HG03064 (cell line): ENCODE data around the gene LPIN2.
"Not testable (repeated sequence)": the region's sequence is repeated elsewhere in the genome, so short reads cannot be mapped to it uniquely, and the experiment has no call there.

Source experiments
- ATAC-seq: cut with Tn5 transposase; IDR thresholded peaks from one replicate; pipeline ENCODE4 v1.9.1; 2021; ENCODE audit warnings: low read depth; ENCODE audit not compliant: unreplicated experiment

LPIN2 gene

GRCh38 chr18:3008541-3008940 lies 4.4 kb downstream of the LPIN2 start:
- no peak for ATAC-seq

- no peak for ATAC-seq
Measured at GRCh38 chr18:3007491-3007890, 5.5 kb downstream of the LPIN2 start.

GRCh38 chr18:3005462-3005861 lies 7.5 kb downstream of the LPIN2 start:
- no peak for ATAC-seq

- ATAC-seq, result not testable (repeated sequence)
Measured at GRCh38 chr18:3003766-3004165, 9.2 kb downstream of the LPIN2 start.

GRCh38 chr18:3002732-3003131 lies 10.2 kb downstream of the LPIN2 start:
- ATAC-seq, result no peak

- ATAC-seq, result no peak
Measured at GRCh38 chr18:2998644-2999043, 14.3 kb downstream of the LPIN2 start.

GRCh38 chr18:2997846-2998564 lies 14.9 kb downstream of the LPIN2 start:
- no peak for ATAC-seq

GRCh38 chr18:2997429-2997828 lies 15.5 kb downstream of the LPIN2 start:
- no peak for ATAC-seq

GRCh38 chr18:2994603-2995432 lies 18.1 kb downstream of the LPIN2 start:
- ATAC-seq, result peak; percentile 74

GRCh38 chr18:2994020-2994589 lies 18.8 kb downstream of the LPIN2 start:
- no peak for ATAC-seq

GRCh38 chr18:2992995-2993877 lies 19.7 kb downstream of the LPIN2 start:
- ATAC-seq, result no peak

- no peak for ATAC-seq
Measured at GRCh38 chr18:2990956-2991640, 21.8 kb downstream of the LPIN2 start.

- ATAC-seq, result no peak
Measured at GRCh38 chr18:2987876-2988790, 24.8 kb downstream of the LPIN2 start.

GRCh38 chr18:2986150-2986865 lies 26.6 kb downstream of the LPIN2 start:
- no peak for ATAC-seq

GRCh38 chr18:2985628-2986027 lies 27.3 kb downstream of the LPIN2 start:
- ATAC-seq, result no peak

- ATAC-seq, result no peak
Measured at GRCh38 chr18:2984703-2985261, 28.2 kb downstream of the LPIN2 start.

GRCh38 chr18:2984091-2984490 lies 28.9 kb downstream of the LPIN2 start:
- ATAC-seq, result no peak

GRCh38 chr18:2983296-2983695 lies 29.6 kb downstream of the LPIN2 start:
- ATAC-seq, result no peak
